Mesothelial cell of epicardium (in vitro differentiated cells): ENCODE data around the gene UST. TPM values are rescaled to one million over a fixed set of nuclear protein-coding genes. Genes with fewer than 3 reads are reported as not detected.

Source experiments
- DNase-seq, 2 experiments: peaks; one replicate each; pipeline ENCODE4 v3.0.0; 2021; ENCODE audit warnings: low spot score in 2 of 2; ENCODE audit not compliant: unreplicated experiment in 2 of 2
- H3K27ac Mint-ChIP-seq: 2 replicates; pipeline ENCODE4 v1.8.0; 2021; ENCODE audit warnings: mixed read lengths
- H3K27me3 Mint-ChIP-seq: 2 replicates; pipeline ENCODE4 v1.8.0; 2021; ENCODE audit warnings: low read depth, mixed read lengths
- H3K36me3 Mint-ChIP-seq: 2 replicates; pipeline ENCODE4 v1.8.0; 2021; ENCODE audit warnings: mixed read lengths
- H3K4me1 Mint-ChIP-seq: 2 replicates; pipeline ENCODE4 v1.8.0; 2021; ENCODE audit warnings: mixed read lengths
- H3K4me3 Mint-ChIP-seq: 2 replicates; pipeline ENCODE4 v1.8.0; 2021; ENCODE audit warnings: mild to moderate bottlenecking, moderate library complexity, mixed read lengths
- H3K9me3 Mint-ChIP-seq: 2 replicates; pipeline ENCODE4 v1.8.0; 2021; ENCODE audit warnings: mixed read lengths
- total RNA-seq: library from RNA; stranded (reverse); gene quantifications from 3 replicates; pipeline ENCODE4 v1.2.1, GENCODE V29; 2021
- TF ChIP-seq, protein P1 (sequence below): fragments of 200-600 bp; sonication (generic); IDR thresholded peaks from one replicate; pipeline ENCODE4 v1.5.0; 2021; ENCODE audit warnings: antibody characterized with exemption; ENCODE audit not compliant: unreplicated experiment

The UST gene
- total RNA-seq, 1 donor from 2014 or later: 6.6 TPM

DNA sequence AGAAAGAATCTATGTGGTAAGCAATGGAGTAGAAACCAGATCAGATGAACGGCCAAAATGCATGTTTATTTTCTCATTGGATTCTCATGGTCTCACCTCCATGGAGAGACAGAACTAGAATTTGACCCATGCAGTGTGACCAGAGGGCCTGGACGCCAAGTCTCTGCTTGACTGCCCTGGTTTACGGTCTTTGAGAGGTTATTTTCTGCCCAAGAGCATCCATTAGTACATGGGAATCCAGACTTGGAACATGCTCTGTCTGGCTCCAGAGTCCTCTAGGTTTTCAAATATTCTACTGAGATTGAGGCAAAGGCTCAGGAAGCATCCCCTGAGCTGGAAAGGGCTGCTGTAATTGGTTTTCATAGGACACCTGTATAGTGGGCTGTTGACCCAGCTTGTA, 45.5 kb upstream of the UST start:
- Mint-ChIP-seq H3K27ac (no peak overlapping the region), H3K4me1 (no peaks in the 10 kb centered on the region), H3K9me3 (peaks cover 14% of the 10 kb centered on the region), H3K36me3 (peaks cover 2% of the 10 kb centered on the region), H3K27me3 (no peaks in the 10 kb centered on the region), H3K4me3 (no peak overlapping the region)
- TF ChIP-seq, protein P1, sequence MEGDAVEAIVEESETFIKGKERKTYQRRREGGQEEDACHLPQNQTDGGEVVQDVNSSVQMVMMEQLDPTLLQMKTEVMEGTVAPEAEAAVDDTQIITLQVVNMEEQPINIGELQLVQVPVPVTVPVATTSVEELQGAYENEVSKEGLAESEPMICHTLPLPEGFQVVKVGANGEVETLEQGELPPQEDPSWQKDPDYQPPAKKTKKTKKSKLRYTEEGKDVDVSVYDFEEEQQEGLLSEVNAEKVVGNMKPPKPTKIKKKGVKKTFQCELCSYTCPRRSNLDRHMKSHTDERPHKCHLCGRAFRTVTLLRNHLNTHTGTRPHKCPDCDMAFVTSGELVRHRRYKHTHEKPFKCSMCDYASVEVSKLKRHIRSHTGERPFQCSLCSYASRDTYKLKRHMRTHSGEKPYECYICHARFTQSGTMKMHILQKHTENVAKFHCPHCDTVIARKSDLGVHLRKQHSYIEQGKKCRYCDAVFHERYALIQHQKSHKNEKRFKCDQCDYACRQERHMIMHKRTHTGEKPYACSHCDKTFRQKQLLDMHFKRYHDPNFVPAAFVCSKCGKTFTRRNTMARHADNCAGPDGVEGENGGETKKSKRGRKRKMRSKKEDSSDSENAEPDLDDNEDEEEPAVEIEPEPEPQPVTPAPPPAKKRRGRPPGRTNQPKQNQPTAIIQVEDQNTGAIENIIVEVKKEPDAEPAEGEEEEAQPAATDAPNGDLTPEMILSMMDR: no peak
- no peak for DNase-seq

GRCh38 chr6:148703900-148704299, 42.9 kb upstream of the UST start:
- Mint-ChIP-seq H3K36me3 (peaks cover 2% of the 10 kb centered on the region), H3K4me1 (no peaks in the 10 kb centered on the region), H3K4me3 (no peak overlapping the region), H3K27me3 (no peaks in the 10 kb centered on the region), H3K27ac (no peak overlapping the region), H3K9me3 (peaks cover 14% of the 10 kb centered on the region)
- TF ChIP-seq, protein P1: no peak
- no peak for DNase-seq

GRCh38 chr6:148704400-148705246, 42.2 kb upstream of the UST start:
- Mint-ChIP-seq H3K27me3 (no peaks in the 10 kb centered on the region), H3K27ac (no peak overlapping the region), H3K36me3 (peaks cover 2% of the 10 kb centered on the region), H3K4me1 (peaks cover 3% of the 10 kb centered on the region), H3K9me3 (peaks cover 14% of the 10 kb centered on the region), H3K4me3 (no peak overlapping the region)
- DNase-seq: no peak
- TF ChIP-seq, protein P1: no peak

- H3K4me3 Mint-ChIP-seq: no peak overlapping the region
- peaks cover 9% of the 10 kb centered on the region for H3K9me3 Mint-ChIP-seq
- H3K36me3 Mint-ChIP-seq: no peaks in the 10 kb centered on the region
- TF ChIP-seq, protein P1: no peak
- H3K27ac Mint-ChIP-seq: no peak overlapping the region
- no peak for DNase-seq
- peaks cover 4% of the 10 kb centered on the region for H3K4me1 Mint-ChIP-seq
- H3K27me3 Mint-ChIP-seq: no peaks in the 10 kb centered on the region
These were observed 38.1 kb upstream of the UST start for GRCh38 chr6:148708707-148709106.

DNA sequence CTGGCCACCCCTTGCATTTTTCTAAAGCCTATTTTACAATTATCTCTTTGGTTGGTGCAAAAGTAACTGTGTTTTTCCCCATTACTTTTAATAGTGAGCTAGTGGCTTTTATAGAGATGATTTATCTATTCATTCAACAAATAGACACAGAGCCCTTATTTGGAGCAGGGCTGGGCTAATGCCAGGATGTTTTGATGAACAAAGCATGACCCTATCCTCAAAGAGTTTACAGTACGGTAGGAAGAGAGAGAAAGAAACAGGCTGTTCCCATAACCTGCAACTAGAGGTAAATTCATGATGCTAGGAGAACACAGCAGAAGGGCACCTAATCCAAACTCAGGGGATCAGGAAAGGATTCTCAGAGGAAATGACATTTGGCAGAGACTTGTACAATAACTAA, 37.3 kb upstream of the UST start:
- H3K36me3 Mint-ChIP-seq: no peaks in the 10 kb centered on the region
- H3K27ac Mint-ChIP-seq: no peak overlapping the region
- H3K4me3 Mint-ChIP-seq: no peak overlapping the region
- H3K27me3 Mint-ChIP-seq: no peaks in the 10 kb centered on the region
- peaks cover 16% of the 10 kb centered on the region for H3K9me3 Mint-ChIP-seq
- no peak for DNase-seq
- TF ChIP-seq, protein P1: no peak
- peaks cover 4% of the 10 kb centered on the region for H3K4me1 Mint-ChIP-seq
